GM13977 (cell line): ENCODE data around the gene IFITM2.
"Not testable (repeated sequence)": the region's sequence is repeated elsewhere in the genome, so short reads cannot be mapped to it uniquely, and the experiment has no call there.

ENCODE experiments used
- DNase-seq: peaks from one replicate; pipeline ENCODE4 v3.0.0; 2012; ENCODE audit warnings: low spot score
- CTCF ChIP-seq: IDR thresholded peaks from 2 replicates; pipeline ENCODE4 v1.5.1; 2012; ENCODE audit warnings: mild to moderate bottlenecking, control low read depth; ENCODE audit not compliant: insufficient read depth; ENCODE audit errors: extremely low read depth, missing control alignments
- in situ Hi-C: fragments of 300-500 bp; cut with MboI; formaldehyde crosslinking; loops from one replicate; pipeline ENCODE4 v1.12.0; 2022; ENCODE audit warnings: low sequenced_read_pairs, low pct_unique_long_range_greater_than_20kb, mixed read lengths, inconsistent platforms; ENCODE audit not compliant: unreplicated experiment

The IFITM2 gene

GRCh38 chr11:324156-324555 is 16.5 kb downstream of the IFITM2 start:
- in situ Hi-C loops, result no loop called here

GRCh38 chr11:324593-325517 is 17.2 kb downstream of the IFITM2 start:
- DNase-seq, in situ Hi-C loops: not testable (repeated sequence)

More at GRCh38 chr11:324156-324555, 16.5 kb downstream of the IFITM2 start:
- no peak for TF ChIP-seq CTCF
- peak; percentile 8 for DNase-seq

GRCh38 chr11:325796-326591 is 18.4 kb downstream of the IFITM2 start:
- no peak for TF ChIP-seq CTCF
- in situ Hi-C loops, result no loop called here
- no peak for DNase-seq

- in situ Hi-C loops, result no loop called here
- DNase-seq, result peak; percentile 27
- TF ChIP-seq CTCF, result no peak
Observed at GRCh38 chr11:326592-326841, 18.9 kb downstream of the IFITM2 start.

- in situ Hi-C loops, result no loop called here
- TF ChIP-seq CTCF, result no peak
- DNase-seq, result peak; percentile 84
Observed at GRCh38 chr11:326842-327580, 19.4 kb downstream of the IFITM2 start.

- no peak for DNase-seq
- no peak for TF ChIP-seq CTCF
- in situ Hi-C loops, result no loop called here
Observed at GRCh38 chr11:327581-327923, 19.9 kb downstream of the IFITM2 start.
